Loucy (cell line): ENCODE data around the gene LRRFIP1.

Experiments
- H2AFZ ChIP-seq: fragments of 200-600 bp; sonication (generic); 2 replicates; pipeline ENCODE4 v1.6.0; 2016; ENCODE audit warnings: antibody characterized with exemption, mild to moderate bottlenecking, low read length, moderate library complexity
- H3F3A ChIP-seq: fragments of 200-600 bp; 2 replicates; pipeline ENCODE4 v1.6.0; 2016; ENCODE audit warnings: antibody characterized with exemption, low read depth, mild to moderate bottlenecking
- H3K27me3 ChIP-seq: fragments of 200-600 bp; sonication (generic); 2 replicates; pipeline ENCODE4 v1.6.1; 2014; ENCODE audit warnings: low read length, mild to moderate bottlenecking; ENCODE audit not compliant: insufficient read depth, poor library complexity, severe bottlenecking
- H3K36me3 ChIP-seq: fragments of 200-600 bp; sonication (generic); 2 replicates; pipeline ENCODE4 v1.6.1; 2016; ENCODE audit warnings: low read length; ENCODE audit not compliant: insufficient read depth
- H3K4me1 ChIP-seq: fragments of 200-600 bp; sonication (generic); 2 replicates; pipeline ENCODE4 v1.5.1; 2014; ENCODE audit warnings: low read length, mild to moderate bottlenecking; ENCODE audit not compliant: insufficient read depth, poor library complexity, severe bottlenecking
- H3K4me2 ChIP-seq: fragments of 200-600 bp; sonication (generic); 2 replicates; pipeline ENCODE4 v1.6.0; 2014; ENCODE audit warnings: antibody characterized with exemption, low read length, low read depth, mild to moderate bottlenecking; ENCODE audit not compliant: poor library complexity, severe bottlenecking
- H3K4me3 ChIP-seq: fragments of 200-600 bp; sonication (generic); 2 replicates; pipeline ENCODE4 v1.5.1; 2014; ENCODE audit warnings: low read length, mild to moderate bottlenecking, mixed read lengths; ENCODE audit not compliant: poor library complexity, severe bottlenecking
- H3K79me2 ChIP-seq: fragments of 200-600 bp; sonication (generic); 2 replicates; pipeline ENCODE4 v1.6.1; 2014; ENCODE audit warnings: low read length; ENCODE audit not compliant: insufficient read depth
- H3K9ac ChIP-seq: fragments of 200-600 bp; sonication (generic); 2 replicates; pipeline ENCODE4 v1.6.0; 2014; ENCODE audit warnings: mild to moderate bottlenecking, low read depth, low read length, moderate library complexity; ENCODE audit not compliant: poor library complexity, severe bottlenecking
- H3K9me2 ChIP-seq: fragments of 200-600 bp; sonication (generic); replicated peaks from 2 replicates; pipeline ENCODE4 v1.6.1; 2016; ENCODE audit warnings: low read depth, low read length, mixed read lengths
- H3K9me3 ChIP-seq: fragments of 200-600 bp; sonication (generic); 2 replicates; pipeline ENCODE4 v1.6.1; 2014; ENCODE audit warnings: mild to moderate bottlenecking, antibody characterized with exemption, low read length, low read depth; ENCODE audit not compliant: insufficient read depth
- H4K20me1 ChIP-seq: fragments of 200-600 bp; sonication (generic); 2 replicates; pipeline ENCODE4 v1.6.0; 2014; ENCODE audit warnings: antibody characterized with exemption, low read length, mild to moderate bottlenecking; ENCODE audit not compliant: insufficient read depth, poor library complexity, severe bottlenecking
- EZH2phosphoT487 ChIP-seq: fragments of 200-600 bp; IDR thresholded peaks from 2 replicates; pipeline ENCODE4 v1.6.1; 2018; ENCODE audit warnings: antibody characterized with exemption, mild to moderate bottlenecking, moderate library complexity, borderline replicate concordance
- TF ChIP-seq, protein P1 (sequence below): fragments of 200-600 bp; sonication (generic); conservative IDR thresholded peaks from 2 replicates; pipeline ENCODE4 v1.5.1; 2014; ENCODE audit warnings: mild to moderate bottlenecking, antibody characterized with exemption, low read length

LRRFIP1 gene

GRCh38 chr2:237600205-237600846 lies 27.1 kb upstream of the LRRFIP1 start:
- Histone ChIP-seq H3K27me3 (no peaks in the 10 kb centered on the region), H3K9me3 (no peaks in the 10 kb centered on the region), H3K9ac (no peak overlapping the region)

GRCh38 chr2:237601453-237602116 lies 25.8 kb upstream of the LRRFIP1 start:
- no peaks in the 10 kb centered on the region for H3K36me3 ChIP-seq
- H3K27me3 ChIP-seq = no peaks in the 10 kb centered on the region
- peak overlapping the region; percentile 68 for H3K4me2 ChIP-seq
- no peak overlapping the region for H3K4me3 ChIP-seq
- no peaks in the 10 kb centered on the region for H3K9me2 ChIP-seq
- H3K9me3 ChIP-seq = no peaks in the 10 kb centered on the region
- TF ChIP-seq EZH2phosphoT487 = no peak
- TF ChIP-seq, protein P1, sequence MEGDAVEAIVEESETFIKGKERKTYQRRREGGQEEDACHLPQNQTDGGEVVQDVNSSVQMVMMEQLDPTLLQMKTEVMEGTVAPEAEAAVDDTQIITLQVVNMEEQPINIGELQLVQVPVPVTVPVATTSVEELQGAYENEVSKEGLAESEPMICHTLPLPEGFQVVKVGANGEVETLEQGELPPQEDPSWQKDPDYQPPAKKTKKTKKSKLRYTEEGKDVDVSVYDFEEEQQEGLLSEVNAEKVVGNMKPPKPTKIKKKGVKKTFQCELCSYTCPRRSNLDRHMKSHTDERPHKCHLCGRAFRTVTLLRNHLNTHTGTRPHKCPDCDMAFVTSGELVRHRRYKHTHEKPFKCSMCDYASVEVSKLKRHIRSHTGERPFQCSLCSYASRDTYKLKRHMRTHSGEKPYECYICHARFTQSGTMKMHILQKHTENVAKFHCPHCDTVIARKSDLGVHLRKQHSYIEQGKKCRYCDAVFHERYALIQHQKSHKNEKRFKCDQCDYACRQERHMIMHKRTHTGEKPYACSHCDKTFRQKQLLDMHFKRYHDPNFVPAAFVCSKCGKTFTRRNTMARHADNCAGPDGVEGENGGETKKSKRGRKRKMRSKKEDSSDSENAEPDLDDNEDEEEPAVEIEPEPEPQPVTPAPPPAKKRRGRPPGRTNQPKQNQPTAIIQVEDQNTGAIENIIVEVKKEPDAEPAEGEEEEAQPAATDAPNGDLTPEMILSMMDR = peak; percentile 53; the same call in 1 of the 2 replicates
- 0 out of 2 replicates have a peak overlapping the region, but pooled peaks have one; percentile 35 for H2AFZ ChIP-seq
- H3F3A ChIP-seq = no peaks in the 10 kb centered on the region
- H3K79me2 ChIP-seq = no peaks in the 10 kb centered on the region
- H3K4me1 ChIP-seq = peaks cover 44% of the 10 kb centered on the region
- H3K9ac ChIP-seq = peak overlapping the region; percentile 18
- no peaks in the 10 kb centered on the region for H4K20me1 ChIP-seq

More at GRCh38 chr2:237600205-237600846, 27.1 kb upstream of the LRRFIP1 start:
- Histone ChIP-seq H3K4me3 (no peak overlapping the region), H3K4me1 (peaks cover 39% of the 10 kb centered on the region), H2AFZ (no peak overlapping the region; the same call in 1 of the 2 replicates), H3K79me2 (no peaks in the 10 kb centered on the region), H3K4me2 (no peak overlapping the region), H3K36me3 (no peaks in the 10 kb centered on the region), H3F3A (no peaks in the 10 kb centered on the region), H3K9me2 (no peaks in the 10 kb centered on the region), H4K20me1 (no peaks in the 10 kb centered on the region)
- TF ChIP-seq EZH2phosphoT487 = no peak
- TF ChIP-seq, protein P1 = no peak

- H4K20me1 ChIP-seq = no peaks in the 10 kb centered on the region
- H3K9ac ChIP-seq = peak overlapping the region; percentile 61
- no peaks in the 10 kb centered on the region for H3K79me2 ChIP-seq
- TF ChIP-seq, protein P1 = no peak; the same call in none of the 2 replicates
- no peak for TF ChIP-seq EZH2phosphoT487
- no peaks in the 10 kb centered on the region for H3K9me3 ChIP-seq
- H3K9me2 ChIP-seq = no peaks in the 10 kb centered on the region
- no peaks in the 10 kb centered on the region for H3F3A ChIP-seq
- H2AFZ ChIP-seq = peak overlapping the region; percentile 13; the same call in 1 of the 2 replicates
- peak overlapping the region; percentile 68 for H3K4me2 ChIP-seq
- H3K4me3 ChIP-seq = no peak overlapping the region
- H3K36me3 ChIP-seq = no peaks in the 10 kb centered on the region
- peaks cover 45% of the 10 kb centered on the region for H3K4me1 ChIP-seq
- no peaks in the 10 kb centered on the region for H3K27me3 ChIP-seq
These were observed 25.0 kb upstream of the LRRFIP1 start for GRCh38 chr2:237602409-237602808.
